Bone marrow (tissue), 2 donors: ENCODE data around the gene SYTL2.
"Not testable (repeated sequence)": the region's sequence is repeated elsewhere in the genome, so short reads cannot be mapped to it uniquely, and the experiment has no call there.

ENCODE experiments used
- DNase-seq, 2 donors: peaks; one replicate each; lab custom pipeline; 2025; lab: John Stamatoyannopoulos, UW

Gene SYTL2

DNA sequence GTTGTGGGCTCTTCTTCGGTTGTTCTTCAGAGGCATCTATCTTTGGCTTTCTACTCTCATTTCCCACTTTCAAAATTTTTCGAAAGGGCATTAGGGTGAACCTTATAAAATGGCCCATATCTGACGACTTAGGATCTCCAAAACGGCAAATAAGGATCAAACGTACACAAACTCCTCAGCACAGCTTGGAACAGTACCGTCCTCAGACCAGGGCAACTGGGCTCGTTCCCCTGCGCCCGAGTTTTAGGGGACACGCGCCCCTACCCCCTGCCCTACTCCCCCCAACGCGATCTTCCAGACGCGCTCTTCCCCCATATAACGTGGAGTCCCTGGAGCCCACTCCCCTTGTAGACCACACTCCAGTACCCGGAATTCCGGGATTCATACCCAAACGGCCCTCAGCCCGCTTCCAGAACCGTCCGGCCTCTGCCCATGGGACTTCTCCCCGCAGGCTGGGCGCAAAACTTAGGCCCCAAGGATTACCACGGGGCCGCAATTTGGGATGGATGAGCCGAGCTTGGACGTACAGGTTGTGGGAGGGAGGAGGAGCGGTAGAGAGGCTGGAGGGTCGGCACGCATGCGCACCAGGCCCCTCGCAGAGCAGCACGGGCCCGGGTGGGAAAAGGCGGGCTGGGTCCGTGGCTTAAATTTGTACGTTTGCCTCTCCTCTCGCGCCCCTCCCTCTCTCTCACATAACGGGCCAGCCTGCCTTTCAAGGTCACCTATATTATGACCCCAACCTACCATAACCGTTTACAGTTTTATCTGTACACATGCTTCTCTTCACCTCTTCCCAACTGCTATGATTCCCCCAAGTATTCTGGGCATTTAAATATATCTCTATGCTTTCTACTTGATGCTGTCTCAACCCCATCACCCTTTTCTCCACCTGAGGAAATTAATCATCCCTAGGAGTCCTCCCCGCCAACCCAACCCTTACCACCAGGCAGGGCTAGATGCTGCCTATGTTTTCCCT lies 128.3 kb downstream of the SYTL2 start:
- DNase-seq, result peak; percentile 7 to 23

DNA sequence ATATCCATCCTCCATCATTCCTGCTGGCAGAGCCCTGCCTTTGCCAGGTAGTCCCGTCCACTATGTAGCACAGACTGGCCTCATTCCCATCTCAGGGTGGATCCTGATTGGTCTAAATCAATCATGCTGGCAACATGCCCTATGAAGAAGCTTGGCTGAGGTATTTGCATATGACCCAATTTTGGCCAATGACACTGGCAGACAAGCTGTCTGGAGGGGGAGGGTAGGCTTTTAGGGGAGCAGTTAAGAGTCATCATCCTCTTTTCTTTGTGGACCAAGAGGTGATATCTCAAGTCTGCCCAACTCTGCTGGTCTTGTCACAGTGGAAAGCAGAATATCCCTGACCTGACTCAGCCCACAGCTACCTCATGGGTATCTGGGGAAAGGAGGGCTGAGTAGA lies 130.0 kb downstream of the SYTL2 start:
- no peak for DNase-seq

GRCh38 chr11:85679576-85679975 lies 131.4 kb downstream of the SYTL2 start:
- DNase-seq, result no peak

- no peak for DNase-seq
Observed at GRCh38 chr11:85673393-85673792, 137.5 kb downstream of the SYTL2 start.

DNA sequence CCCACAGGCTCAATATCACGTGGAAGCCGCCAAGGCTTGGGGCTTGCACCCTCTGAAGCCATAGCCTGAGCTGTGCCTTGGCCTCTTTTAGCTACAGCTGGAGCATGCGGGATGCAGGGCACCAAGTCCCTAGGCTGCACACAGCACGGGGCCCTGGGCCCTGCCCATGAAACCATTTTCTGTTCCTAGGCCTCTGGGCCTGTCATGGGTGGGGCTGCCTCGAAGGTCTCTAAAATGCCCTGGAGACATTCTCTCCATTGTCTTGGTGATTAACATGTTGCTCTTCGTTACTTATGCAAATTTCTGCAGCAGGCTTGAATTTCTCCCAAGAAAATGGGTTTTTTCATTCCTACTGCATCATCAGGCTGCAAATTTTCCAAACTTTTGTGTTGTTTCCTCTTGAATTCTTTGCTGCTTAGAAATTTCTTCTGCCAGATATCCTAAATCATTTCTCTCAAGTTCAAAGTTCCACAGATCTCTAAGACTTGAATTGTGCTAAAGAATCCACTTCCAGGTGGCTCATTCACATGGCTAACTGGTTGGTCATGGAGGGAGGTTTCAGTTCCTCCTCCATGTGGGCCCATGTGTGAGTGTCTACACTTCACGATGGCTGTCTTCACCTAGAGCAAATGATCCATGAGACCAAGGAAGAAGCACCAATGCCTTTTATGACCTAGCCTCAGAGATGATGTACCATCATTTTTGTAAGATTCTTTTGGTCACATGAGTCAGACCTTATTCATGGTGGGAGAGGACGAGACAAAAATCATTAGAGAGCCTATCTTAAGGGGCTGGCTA lies 138.6 kb downstream of the SYTL2 start:
- DNase-seq, result no peak

GRCh38 chr11:85670949-85671663 lies 139.8 kb downstream of the SYTL2 start:
- DNase-seq, result not testable (repeated sequence)

DNA sequence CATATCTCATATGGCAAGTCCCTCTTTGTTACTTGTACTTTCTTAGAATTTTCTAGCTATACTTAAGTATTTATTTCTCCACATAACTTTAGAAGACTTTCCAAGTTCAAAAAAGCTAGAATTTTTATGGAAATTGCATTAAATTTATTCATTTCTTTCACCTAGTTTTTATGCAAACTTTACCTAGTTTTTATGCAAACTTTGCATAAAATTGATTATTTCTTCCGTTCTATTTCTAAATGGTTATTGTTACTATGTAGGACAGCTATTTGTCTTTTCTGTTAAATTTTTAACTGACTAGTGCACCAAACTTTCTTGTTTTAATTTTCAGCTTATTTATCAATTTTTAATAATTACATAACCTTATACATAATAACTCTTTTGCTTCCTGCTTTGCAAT lies 142.8 kb downstream of the SYTL2 start:
- no peak for DNase-seq

- DNase-seq, result no peak
Observed at GRCh38 chr11:85666687-85667086, 144.3 kb downstream of the SYTL2 start.

DNA sequence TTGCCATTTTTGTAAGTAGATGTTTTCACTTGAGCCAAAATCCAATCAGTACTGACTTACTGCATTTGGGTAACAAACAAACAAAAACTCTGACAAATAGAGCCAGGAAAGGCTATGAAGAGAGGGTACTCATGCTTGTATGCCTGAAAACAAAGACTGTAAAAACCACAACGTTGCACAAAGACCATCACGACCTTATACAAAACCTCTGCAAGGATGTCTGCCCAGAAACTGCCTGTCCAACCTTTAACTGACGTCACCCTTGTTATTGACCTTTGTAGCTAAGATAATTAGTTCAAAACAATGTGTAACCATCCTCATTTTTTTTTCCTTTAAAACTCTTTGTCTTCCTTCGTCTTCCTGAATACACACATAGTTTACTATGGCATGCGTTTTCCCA lies 145.2 kb downstream of the SYTL2 start:
- no peak for DNase-seq

- DNase-seq, result peak; percentile 85 to 94
Observed at GRCh38 chr11:85664615-85665481, 146.1 kb downstream of the SYTL2 start, which contains the start of gene CREBZF. TSS of gene CREBZF (minus strand) at chr11:85665129. CDS start at chr11:85664875, 254 bp downstream.

GRCh38 chr11:85663753-85664614 lies 147.0 kb downstream of the SYTL2 start:
- peak; percentile 61 to 71 for DNase-seq

- no peak for DNase-seq
Observed at GRCh38 chr11:85663080-85663752, 147.7 kb downstream of the SYTL2 start.

- DNase-seq, result no peak
Observed at GRCh38 chr11:85661972-85662664, 148.8 kb downstream of the SYTL2 start.

DNA sequence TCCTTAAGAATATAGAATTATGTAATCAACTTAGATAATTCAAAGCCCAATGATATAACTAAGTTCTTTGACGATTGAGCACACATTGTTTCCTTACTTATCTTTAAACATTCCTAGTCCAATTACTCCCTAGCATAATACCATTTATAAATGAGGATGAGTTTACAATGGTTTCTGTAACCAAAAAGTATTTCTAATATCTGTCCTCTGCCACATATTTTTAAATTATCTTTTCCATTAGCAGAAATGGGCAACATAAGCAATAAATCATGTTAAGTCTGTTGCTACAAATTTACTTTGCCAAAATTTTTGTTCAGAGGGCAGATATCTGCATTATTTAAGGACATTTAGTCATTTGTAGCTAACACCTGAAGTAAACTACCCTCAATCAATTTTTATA lies 152.8 kb downstream of the SYTL2 start:
- no peak for DNase-seq

GRCh38 chr11:85656777-85657176 lies 154.2 kb downstream of the SYTL2 start:
- no peak for DNase-seq

GRCh38 chr11:85654343-85654742 lies 156.6 kb downstream of the SYTL2 start:
- not testable (repeated sequence) for DNase-seq

GRCh38 chr11:85652786-85653447 lies 158.0 kb downstream of the SYTL2 start:
- DNase-seq, result no peak

- DNase-seq, result no peak
Observed at GRCh38 chr11:85651118-85651517, 159.8 kb downstream of the SYTL2 start.
